ENCODE measurements around the gene MBNL2.

The MBNL2 gene

GRCh38 chr13:97306106-97306505 lies 84.0 kb downstream of the MBNL2 start:
- no peak for DNase-seq

GRCh38 chr13:97306645-97307044 lies 84.5 kb downstream of the MBNL2 start:
- no peak for DNase-seq

GRCh38 chr13:97307118-97307881 lies 85.2 kb downstream of the MBNL2 start:
- no peak for DNase-seq

- DNase-seq, result no peak
These were observed 85.9 kb downstream of the MBNL2 start for GRCh38 chr13:97307882-97308624.

- no peak for DNase-seq
These were observed 86.7 kb downstream of the MBNL2 start for GRCh38 chr13:97308735-97309429.

GRCh38 chr13:97310809-97311436 lies 88.8 kb downstream of the MBNL2 start:
- no peak for DNase-seq

- DNase-seq, result no peak
These were observed 89.8 kb downstream of the MBNL2 start for GRCh38 chr13:97311956-97312355.

GRCh38 chr13:97313551-97314260 lies 91.6 kb downstream of the MBNL2 start:
- DNase-seq, result no peak

GRCh38 chr13:97316390-97316789 lies 94.3 kb downstream of the MBNL2 start:
- DNase-seq, result no peak

- DNase-seq, result no peak
These were observed 95.8 kb downstream of the MBNL2 start for GRCh38 chr13:97317933-97318332.

- DNase-seq, result no peak
These were observed 96.4 kb downstream of the MBNL2 start for GRCh38 chr13:97318532-97318931.

GRCh38 chr13:97319113-97319720 lies 97.1 kb downstream of the MBNL2 start:
- no peak for DNase-seq

- no peak for DNase-seq
These were observed 99.0 kb downstream of the MBNL2 start for GRCh38 chr13:97321101-97321500.

- no peak for DNase-seq
These were observed 99.6 kb downstream of the MBNL2 start for GRCh38 chr13:97321616-97322321.

GRCh38 chr13:97322740-97323342 lies 100.7 kb downstream of the MBNL2 start:
- DNase-seq, result no peak

GRCh38 chr13:97324115-97324514 lies 102.0 kb downstream of the MBNL2 start:
- DNase-seq, result no peak

GRCh38 chr13:97325738-97326137 lies 103.6 kb downstream of the MBNL2 start:
- no peak for DNase-seq

- DNase-seq, result no peak
These were observed 105.0 kb downstream of the MBNL2 start for GRCh38 chr13:97327086-97327485.

- no peak for DNase-seq
These were observed 105.5 kb downstream of the MBNL2 start for GRCh38 chr13:97327506-97328221.

GRCh38 chr13:97328222-97328790 lies 106.2 kb downstream of the MBNL2 start:
- DNase-seq, result no peak

Measured in NCI-H187 treated with DMSO at 0.1 percent for 48 hours (cell line).